HepG2 (cell line): Measurements from ENCODE around the gene PRDM7. TPM values are rescaled to one million over a fixed set of nuclear protein-coding genes. Genes with fewer than 3 reads are reported as not detected.
A peak's percentile ranks its signal among the peaks of the same experiment; 100 is the strongest.

ENCODE experiments used
- BRCA1 ChIP-seq: sonication (generic); formaldehyde crosslinking; IDR thresholded peaks from 2 replicates; pipeline ENCODE4 v1.4.0; 2020; ENCODE audit warnings: missing genetic modification reagents
- CCDC6 ChIP-seq: sonication (generic); formaldehyde crosslinking; IDR thresholded peaks from 2 replicates; pipeline ENCODE4 v1.8.1; 2022; ENCODE audit warnings: mild to moderate bottlenecking, missing genetic modification reagents, moderate library complexity
- FOXK2 ChIP-seq: fragments of 450-650 bp; IDR thresholded peaks from 2 replicates; pipeline ENCODE4 v1.6.1; 2016
- HNF4G ChIP-seq, 2 experiments: sonication (generic) in 1 of 2; formaldehyde crosslinking in 1 of 2; IDR thresholded peaks; 2 replicates each; pipeline versions ENCODE4 v1.4.0 to v1.6.1; 2011 to 2020; ENCODE audit warnings: borderline replicate concordance in 2 of 2, low read depth in 2 of 2, mild to moderate bottlenecking in 2 of 2, low read length in 1 of 2, missing genetic modification reagents in 1 of 2, moderate library complexity in 1 of 2
- IKZF1 ChIP-seq: fragments of 450-650 bp; IDR thresholded peaks from 2 replicates; pipeline ENCODE4 v1.7.1; 2016
- RBFOX2 ChIP-seq: fragments of 200-400 bp; formaldehyde crosslinking; IDR thresholded peaks from 2 replicates; pipeline ENCODE4 v1.6.1; 2017; ENCODE audit warnings: low read depth, mild to moderate bottlenecking, low read length
- SIN3A ChIP-seq: IDR thresholded peaks from 2 replicates; pipeline ENCODE4 v1.6.1; 2011; ENCODE audit warnings: low read depth, mild to moderate bottlenecking, control low read depth, low read length, borderline replicate concordance
- SKI ChIP-seq: fragments of 450-650 bp; IDR thresholded peaks from one replicate; pipeline ENCODE4 v1.6.1; 2018; ENCODE audit warnings: mild to moderate bottlenecking; ENCODE audit not compliant: partially characterized antibody
- ZNF264 ChIP-seq: sonication (generic); formaldehyde crosslinking; IDR thresholded peaks from 2 replicates; pipeline ENCODE4 v1.4.0; 2020; ENCODE audit warnings: missing genetic modification reagents
- ZNF605 ChIP-seq: sonication (generic); formaldehyde crosslinking; IDR thresholded peaks from 2 replicates; pipeline ENCODE4 v1.8.0; 2022; ENCODE audit warnings: mild to moderate bottlenecking, missing genetic modification reagents
- ZNF616 ChIP-seq: sonication (generic); formaldehyde crosslinking; IDR thresholded peaks from 2 replicates; pipeline ENCODE4 v1.5.0; 2020; ENCODE audit warnings: low read depth, mild to moderate bottlenecking, missing genetic modification reagents
- ZNF678 ChIP-seq: sonication (generic); formaldehyde crosslinking; IDR thresholded peaks from 2 replicates; pipeline ENCODE4 v1.4.0; 2020; ENCODE audit warnings: mild to moderate bottlenecking, missing genetic modification reagents
- ZNF768 ChIP-seq: sonication (generic); formaldehyde crosslinking; IDR thresholded peaks from 2 replicates; pipeline ENCODE4 v1.4.0; 2020; ENCODE audit warnings: missing genetic modification reagents
- polyA plus RNA-seq, 8 experiments: library from polyadenylated mRNA; depleted of rRNA in 3 of 8; stranded (reverse) in 7 of 8; unstranded in 1 of 8; fragments of >200 nt; fragmentation: Illumina TruSeq in 4 of 8; extraction: Trizol in 4 of 8; gene quantifications; 2 replicates each; pipeline versions ENCODE4 v1.2.1 to v1.2.3, GENCODE V29; 2011 to 2016; ENCODE audit warnings: low read depth in 4 of 8, missing spikeins in 1 of 8, mixed read lengths in 1 of 8; ENCODE audit not compliant: insufficient read depth in 1 of 8
- total RNA-seq, 5 experiments: library from RNA; depleted of rRNA; stranded (reverse); fragments of >200 nt; fragmentation: Illumina TruSeq; extraction: Trizol; gene quantifications; 2 replicates each; pipeline ENCODE4 v1.2.3, GENCODE V29; 2016; ENCODE audit warnings: low read depth in 1 of 5
- TF ChIP-seq, protein P1 (sequence below): sonication (generic); formaldehyde crosslinking; IDR thresholded peaks from 2 replicates; pipeline ENCODE4 v1.8.0; 2022; ENCODE audit warnings: low read depth, missing genetic modification reagents
- TF ChIP-seq, protein P2 (sequence below): sonication (generic); formaldehyde crosslinking; IDR thresholded peaks from 2 replicates; pipeline ENCODE4 v1.4.0; 2020; ENCODE audit warnings: missing genetic modification reagents
- TF ChIP-seq, protein P3 (sequence below): sonication (generic); formaldehyde crosslinking; conservative IDR thresholded peaks from 2 replicates; pipeline ENCODE4 v1.8.0; 2022; ENCODE audit warnings: mild to moderate bottlenecking, moderate library complexity, missing genetic modification reagents
- TF ChIP-seq, protein P4 (sequence below): sonication (generic); formaldehyde crosslinking; IDR thresholded peaks from 2 replicates; pipeline ENCODE4 v1.4.0; 2020; ENCODE audit warnings: missing genetic modification reagents, borderline replicate concordance
- TF ChIP-seq, protein P5 (sequence below): sonication (generic); formaldehyde crosslinking; IDR thresholded peaks from 2 replicates; pipeline ENCODE4; 2020; ENCODE audit warnings: missing genetic modification reagents, mild to moderate bottlenecking, borderline replicate concordance

PRDM7 gene
- total and polyA plus RNA-seq, 2 of the 13 experiments (the other 11 are each of a cell fraction or from before 2014, with no cell fraction given) = not detected

DNA sequence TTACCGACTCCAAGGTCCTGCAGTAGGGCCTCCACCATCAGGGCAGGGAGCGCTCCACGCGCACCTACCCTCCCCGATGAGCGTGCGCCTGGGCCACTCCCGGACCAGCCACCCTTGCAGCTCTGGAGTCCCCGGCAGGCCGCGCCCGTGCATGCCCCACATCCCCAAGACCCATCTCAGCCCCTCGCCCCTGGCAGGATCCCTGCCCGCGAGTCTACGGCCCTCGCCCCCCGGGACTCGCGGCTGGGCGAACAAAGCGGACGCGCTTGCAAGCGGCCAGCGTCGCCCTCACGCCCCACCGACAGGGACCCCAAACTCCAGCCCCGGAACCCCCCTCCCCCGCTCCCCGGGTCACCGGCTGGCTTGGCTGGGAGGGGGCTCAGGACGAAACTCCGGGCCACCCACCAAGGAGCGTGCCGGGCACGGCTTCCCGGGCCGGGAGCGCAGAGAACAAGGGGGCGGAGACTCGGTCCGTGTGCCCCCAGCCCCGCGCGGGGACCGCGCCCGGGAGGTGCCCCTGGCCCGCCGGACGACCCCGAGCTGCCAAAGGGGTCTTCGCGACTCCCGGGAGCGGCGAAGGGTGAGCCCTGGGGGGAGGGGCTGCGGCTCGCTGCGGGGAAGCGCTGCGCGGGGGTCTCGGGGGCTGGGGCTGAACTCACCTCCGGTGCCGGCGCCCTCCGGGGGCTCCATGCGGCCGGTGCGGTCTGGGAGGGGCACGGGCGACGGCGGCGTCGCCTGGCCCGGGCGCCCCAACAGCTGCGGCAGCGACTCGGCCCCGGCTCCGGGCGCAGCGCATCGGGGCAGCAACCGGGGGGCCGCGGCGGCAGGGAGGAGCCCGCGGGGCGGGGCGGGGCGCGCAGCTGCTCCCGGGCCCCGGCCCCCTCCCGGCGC, 58.2 kb downstream of the PRDM7 start, which contains the start of gene DBNDD1 (continued):
- TF ChIP-seq, protein P1, sequence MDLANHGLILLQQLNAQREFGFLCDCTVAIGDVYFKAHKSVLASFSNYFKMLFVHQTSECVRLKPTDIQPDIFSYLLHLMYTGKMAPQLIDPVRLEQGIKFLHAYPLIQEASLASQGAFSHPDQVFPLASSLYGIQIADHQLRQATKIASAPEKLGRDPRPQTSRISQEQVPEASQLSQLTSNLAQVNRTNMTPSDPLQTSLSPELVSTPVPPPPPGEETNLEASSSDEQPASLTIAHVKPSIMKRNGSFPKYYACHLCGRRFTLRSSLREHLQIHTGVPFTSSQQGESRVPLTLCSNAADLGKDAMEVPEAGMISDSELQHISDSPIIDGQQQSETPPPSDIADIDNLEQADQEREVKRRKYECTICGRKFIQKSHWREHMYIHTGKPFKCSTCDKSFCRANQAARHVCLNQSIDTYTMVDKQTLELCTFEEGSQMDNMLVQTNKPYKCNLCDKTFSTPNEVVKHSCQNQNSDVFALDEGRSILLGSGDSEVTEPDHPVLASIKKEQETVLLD (CRISPR knock-in tag) = no peak; the same call in 1 of the 2 replicates
- TF ChIP-seq CCDC6 = no peak
- TF ChIP-seq, protein P2, sequence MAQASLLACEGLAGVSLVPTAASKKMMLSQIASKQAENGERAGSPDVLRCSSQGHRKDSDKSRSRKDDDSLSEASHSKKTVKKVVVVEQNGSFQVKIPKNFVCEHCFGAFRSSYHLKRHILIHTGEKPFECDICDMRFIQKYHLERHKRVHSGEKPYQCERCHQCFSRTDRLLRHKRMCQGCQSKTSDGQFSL (CRISPR knock-in tag) = peak; percentile 63
- TF ChIP-seq ZNF605 (CRISPR knock-in tag) = no peak
- no peak for TF ChIP-seq ZNF616
- no peak for TF ChIP-seq SKI
- TF ChIP-seq FOXK2 = no peak
- TF ChIP-seq, protein P3, sequence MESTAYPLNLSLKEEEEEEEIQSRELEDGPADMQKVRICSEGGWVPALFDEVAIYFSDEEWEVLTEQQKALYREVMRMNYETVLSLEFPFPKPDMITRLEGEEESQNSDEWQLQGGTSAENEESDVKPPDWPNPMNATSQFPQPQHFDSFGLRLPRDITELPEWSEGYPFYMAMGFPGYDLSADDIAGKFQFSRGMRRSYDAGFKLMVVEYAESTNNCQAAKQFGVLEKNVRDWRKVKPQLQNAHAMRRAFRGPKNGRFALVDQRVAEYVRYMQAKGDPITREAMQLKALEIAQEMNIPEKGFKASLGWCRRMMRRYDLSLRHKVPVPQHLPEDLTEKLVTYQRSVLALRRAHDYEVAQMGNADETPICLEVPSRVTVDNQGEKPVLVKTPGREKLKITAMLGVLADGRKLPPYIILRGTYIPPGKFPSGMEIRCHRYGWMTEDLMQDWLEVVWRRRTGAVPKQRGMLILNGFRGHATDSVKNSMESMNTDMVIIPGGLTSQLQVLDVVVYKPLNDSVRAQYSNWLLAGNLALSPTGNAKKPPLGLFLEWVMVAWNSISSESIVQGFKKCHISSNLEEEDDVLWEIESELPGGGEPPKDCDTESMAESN (CRISPR knock-in tag) = 0 out of 2 replicates have a peak, but pooled peaks have one; percentile 23
- no peak for TF ChIP-seq BRCA1 (CRISPR knock-in tag)
- TF ChIP-seq, protein P4, sequence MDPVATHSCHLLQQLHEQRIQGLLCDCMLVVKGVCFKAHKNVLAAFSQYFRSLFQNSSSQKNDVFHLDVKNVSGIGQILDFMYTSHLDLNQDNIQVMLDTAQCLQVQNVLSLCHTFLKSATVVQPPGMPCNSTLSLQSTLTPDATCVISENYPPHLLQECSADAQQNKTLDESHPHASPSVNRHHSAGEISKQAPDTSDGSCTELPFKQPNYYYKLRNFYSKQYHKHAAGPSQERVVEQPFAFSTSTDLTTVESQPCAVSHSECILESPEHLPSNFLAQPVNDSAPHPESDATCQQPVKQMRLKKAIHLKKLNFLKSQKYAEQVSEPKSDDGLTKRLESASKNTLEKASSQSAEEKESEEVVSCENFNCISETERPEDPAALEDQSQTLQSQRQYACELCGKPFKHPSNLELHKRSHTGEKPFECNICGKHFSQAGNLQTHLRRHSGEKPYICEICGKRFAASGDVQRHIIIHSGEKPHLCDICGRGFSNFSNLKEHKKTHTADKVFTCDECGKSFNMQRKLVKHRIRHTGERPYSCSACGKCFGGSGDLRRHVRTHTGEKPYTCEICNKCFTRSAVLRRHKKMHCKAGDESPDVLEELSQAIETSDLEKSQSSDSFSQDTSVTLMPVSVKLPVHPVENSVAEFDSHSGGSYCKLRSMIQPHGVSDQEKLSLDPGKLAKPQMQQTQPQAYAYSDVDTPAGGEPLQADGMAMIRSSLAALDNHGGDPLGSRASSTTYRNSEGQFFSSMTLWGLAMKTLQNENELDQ = no peak
- TF ChIP-seq, protein P5, sequence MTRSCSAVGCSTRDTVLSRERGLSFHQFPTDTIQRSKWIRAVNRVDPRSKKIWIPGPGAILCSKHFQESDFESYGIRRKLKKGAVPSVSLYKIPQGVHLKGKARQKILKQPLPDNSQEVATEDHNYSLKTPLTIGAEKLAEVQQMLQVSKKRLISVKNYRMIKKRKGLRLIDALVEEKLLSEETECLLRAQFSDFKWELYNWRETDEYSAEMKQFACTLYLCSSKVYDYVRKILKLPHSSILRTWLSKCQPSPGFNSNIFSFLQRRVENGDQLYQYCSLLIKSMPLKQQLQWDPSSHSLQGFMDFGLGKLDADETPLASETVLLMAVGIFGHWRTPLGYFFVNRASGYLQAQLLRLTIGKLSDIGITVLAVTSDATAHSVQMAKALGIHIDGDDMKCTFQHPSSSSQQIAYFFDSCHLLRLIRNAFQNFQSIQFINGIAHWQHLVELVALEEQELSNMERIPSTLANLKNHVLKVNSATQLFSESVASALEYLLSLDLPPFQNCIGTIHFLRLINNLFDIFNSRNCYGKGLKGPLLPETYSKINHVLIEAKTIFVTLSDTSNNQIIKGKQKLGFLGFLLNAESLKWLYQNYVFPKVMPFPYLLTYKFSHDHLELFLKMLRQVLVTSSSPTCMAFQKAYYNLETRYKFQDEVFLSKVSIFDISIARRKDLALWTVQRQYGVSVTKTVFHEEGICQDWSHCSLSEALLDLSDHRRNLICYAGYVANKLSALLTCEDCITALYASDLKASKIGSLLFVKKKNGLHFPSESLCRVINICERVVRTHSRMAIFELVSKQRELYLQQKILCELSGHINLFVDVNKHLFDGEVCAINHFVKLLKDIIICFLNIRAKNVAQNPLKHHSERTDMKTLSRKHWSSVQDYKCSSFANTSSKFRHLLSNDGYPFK (CRISPR knock-in tag) = no peak
- TF ChIP-seq IKZF1 = no peak
- no peak for TF ChIP-seq ZNF768 (CRISPR knock-in tag)
- no peak; the same call in 1 of the 2 replicates for TF ChIP-seq ZNF678 (CRISPR knock-in tag)
- TF ChIP-seq RBFOX2 = peak; percentile 54
- TF ChIP-seq HNF4G (IDR thresholded peaks at IDR 0.05; ENCODE audit: borderline replicate concordance, low read depth, low read length) = no peak; the same call in 1 of the 2 replicates
- 0 out of 2 replicates have a peak, but pooled peaks have one; percentile 14 for TF ChIP-seq HNF4G (CRISPR knock-in tag; IDR thresholded peaks at IDR 0.05; ENCODE audit: borderline replicate concordance, low read depth)
- TF ChIP-seq ZNF264 = no peak
- TF ChIP-seq SIN3A = no peak
